NCI-H2171 (cell line): Measurements from ENCODE around the gene ILDR1.
"Not testable (repeated sequence)": the region's sequence is repeated elsewhere in the genome, so short reads cannot be mapped to it uniquely, and the experiment has no call there.

Experiments used
- DNase-seq: peaks from one replicate; lab custom pipeline; 2025; lab: John Stamatoyannopoulos, UW

Gene ILDR1

GRCh38 chr3:122021811-122022401 lies at the start of gene ILDR1:
Gene ILDR1 (minus strand): TSS chr3:122022247. CDS start chr3:122022077, 170 bp downstream.
- peak; percentile 68 for DNase-seq

DNA sequence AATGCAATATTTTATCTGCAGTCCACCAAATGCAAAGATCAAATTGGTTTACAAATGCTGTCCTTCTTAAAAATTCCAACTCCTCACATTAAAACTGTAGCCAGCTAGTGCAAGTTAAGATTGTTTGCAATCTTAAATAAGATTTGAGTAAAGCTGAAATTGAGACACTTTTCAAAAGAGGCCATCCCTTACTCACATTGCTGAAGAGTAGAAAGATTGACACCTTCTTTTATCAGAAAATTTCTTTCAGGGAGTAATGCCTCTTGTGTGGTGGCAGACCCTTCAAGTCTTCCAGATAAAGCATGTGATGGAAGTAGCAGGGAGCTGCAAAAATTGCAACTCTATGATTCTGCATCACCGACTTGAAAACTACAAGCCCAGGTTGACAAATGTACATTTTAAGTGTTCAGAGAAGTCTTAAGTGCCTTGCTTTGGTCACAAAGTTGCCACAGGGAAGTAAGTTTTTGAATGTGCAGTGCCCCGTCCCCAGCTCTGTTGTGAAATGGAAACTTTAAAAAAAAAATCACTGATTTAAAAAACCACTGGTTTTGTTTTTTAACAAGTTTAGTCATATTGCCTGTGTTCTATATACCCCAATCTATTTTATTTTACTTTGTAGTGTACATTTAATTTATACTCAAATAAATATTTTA lies 45.7 kb upstream of the ILDR1 start:
- DNase-seq = no peak

DNA sequence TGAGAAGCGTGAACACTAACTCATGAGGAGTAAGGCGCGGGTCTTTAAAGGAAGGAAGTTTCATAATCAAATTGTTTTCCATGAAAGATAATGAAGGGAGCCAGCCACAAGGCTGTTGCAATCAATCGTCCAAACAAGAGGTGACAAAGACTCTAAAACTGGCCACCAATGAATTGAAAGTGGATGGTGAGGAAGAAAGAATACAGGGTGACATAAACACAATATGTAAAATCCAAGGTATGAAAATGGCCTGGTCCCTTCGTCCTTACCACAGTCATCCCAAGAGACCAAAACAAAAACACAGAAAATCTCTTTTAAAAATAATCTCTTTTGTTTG lies 45.1 kb upstream of the ILDR1 start:
- no peak for DNase-seq

DNA sequence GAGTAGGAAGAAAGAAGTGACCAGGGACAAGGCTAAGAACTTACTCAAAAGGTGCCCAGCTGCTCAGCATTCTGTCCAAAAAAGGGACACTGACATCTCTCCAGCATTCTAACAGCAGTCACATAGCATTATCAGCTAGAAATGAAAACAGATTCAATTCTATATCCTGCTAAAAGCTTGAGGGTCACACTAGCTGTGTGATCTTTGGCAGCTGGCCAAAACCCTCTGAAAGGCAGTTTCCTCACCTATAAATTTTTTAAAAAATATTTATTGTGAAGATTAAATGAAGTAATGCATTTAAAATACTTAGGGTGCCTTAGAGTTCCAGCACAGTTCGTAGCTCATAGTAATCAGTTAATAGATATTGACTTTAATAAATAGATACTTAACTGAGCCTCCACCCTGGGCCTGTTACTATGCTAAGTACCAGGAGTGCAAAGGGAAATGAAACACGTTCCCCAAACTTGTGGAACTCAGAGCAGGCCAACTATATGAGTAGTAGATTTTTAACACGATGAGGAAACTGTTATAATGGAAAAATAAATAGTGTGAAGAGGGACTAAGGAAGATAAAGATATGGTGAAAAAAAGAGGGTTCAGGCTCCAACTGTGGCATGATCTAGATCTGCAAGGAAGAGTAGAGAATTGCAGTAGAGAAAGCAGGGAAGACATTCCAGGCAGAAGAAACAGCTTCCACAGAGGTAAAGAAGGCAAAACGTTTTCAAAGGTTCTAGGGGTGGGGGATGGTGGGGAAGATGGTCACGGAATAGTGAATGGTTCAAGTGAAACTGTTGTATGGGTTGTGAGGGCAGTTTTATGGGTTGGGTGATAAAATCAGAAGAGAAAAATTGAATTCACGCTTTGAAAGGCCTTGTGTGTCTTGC lies 44.5 kb upstream of the ILDR1 start:
- no peak for DNase-seq

DNA sequence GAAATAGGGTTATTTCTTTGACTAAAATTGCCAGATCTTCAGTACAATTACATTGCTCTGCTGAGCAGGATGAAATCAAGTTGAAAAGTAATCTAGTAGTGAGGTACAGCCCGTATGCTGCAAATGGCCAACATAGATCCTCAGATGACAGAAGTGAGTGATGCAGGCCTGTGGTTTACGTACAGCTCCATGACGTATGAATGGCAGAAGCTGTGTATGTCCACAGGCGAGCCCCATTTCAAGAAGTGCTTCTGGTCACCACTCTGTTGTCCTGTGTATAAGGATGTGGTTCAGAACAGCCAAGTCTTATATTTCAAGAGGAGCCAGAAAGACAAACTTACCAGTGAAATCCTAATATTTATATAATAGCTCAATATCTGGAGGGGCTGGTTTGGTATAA lies 42.3 kb upstream of the ILDR1 start:
- DNase-seq = no peak

DNA sequence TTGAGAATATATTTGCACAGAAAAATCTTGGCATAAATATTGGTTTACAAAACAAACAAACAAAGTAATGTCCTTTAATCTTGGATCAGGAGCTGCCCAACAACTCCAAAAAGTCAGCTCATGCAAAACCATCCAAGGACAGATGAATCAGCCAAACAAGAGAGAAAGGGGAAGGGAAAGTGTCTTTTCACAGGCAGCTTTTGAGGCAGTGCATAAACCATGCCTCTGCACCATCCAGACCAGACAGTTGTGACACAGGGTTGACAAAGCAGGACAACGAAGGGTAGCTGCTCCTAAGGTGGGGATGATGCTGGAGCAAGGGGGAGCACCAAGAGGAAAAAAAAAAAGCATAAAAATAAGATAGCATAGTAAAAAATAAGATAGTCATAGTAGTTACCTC lies 41.9 kb upstream of the ILDR1 start:
- no peak for DNase-seq

DNA sequence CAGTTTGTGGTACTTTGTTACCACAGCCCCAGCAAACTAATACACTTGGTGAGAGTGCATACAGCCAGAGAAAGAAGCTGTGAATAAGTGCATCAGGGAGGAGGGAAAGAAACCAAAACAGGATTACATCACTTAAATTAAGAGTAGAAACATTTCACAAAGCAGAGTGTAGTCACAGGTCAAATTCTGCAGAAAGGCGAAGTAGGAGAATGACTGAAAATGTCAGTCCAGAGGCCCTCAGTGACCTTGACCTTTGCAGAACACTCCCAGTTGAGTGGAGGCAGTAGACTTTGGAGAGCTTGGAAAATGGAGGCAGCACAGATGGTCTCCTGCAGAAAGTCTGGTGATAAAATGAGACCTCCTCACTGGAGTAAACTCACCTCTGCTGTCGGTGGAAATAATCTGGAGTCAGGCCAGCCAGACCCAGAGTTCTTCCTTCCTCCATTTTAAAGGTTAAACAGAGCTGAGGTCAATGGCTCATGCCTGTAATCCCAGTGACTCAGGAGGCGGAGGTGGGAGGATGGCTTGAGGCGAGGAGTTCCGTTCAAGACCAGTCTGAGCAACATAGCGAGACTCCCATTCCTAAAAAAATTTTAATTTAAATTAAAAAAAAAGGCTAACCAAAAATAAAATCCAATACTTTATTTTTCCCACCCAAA lies 38.1 kb upstream of the ILDR1 start:
- no peak for DNase-seq

- DNase-seq = no peak
Measured at GRCh38 chr3:122058294-122058693, 36.2 kb upstream of the ILDR1 start.

DNA sequence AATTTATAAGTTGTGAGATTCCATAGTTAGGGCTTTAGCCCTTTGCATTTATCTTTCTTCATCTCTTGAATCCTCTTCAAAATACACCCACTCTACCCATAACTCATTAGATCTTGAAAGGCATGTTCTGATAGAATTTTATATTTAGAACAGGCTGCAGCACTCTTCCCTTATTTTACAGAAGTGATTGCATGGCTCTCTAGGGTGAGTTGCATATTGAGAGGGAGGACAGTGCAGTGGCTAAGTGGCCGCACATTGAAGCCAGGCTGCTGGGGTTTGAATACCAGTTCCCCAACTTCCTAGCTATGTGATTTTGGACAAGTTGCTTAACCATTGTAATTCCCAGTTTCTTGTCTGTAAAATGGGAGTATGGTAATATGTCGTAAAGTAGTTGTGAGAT lies 35.6 kb upstream of the ILDR1 start:
- no peak for DNase-seq

GRCh38 chr3:122055215-122055614 lies 33.2 kb upstream of the ILDR1 start, which contains the start of gene CD86:
Gene CD86 (plus strand): TSS chr3:122055362. CDS start chr3:122055490, 128 bp downstream.
- DNase-seq = no peak

DNA sequence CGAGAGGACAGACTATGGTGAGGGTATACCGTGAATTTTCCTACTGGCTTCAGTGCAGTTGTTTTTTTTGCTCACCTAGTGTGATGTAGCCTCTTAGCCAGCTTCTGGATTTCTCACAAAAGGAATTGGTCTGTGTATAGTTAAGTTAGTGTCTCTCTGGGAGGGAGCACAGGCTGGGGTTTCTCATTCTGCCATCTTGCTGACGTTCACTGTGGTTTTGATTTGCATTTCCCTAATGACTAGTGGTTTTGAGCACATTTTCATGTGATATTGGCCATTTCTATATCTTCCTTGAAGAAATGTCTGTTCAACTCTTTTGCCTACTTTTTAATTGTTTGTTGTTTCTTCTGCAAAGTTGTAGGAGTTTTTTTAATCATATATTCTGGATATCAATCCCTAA lies 30.9 kb upstream of the ILDR1 start:
- DNase-seq = no peak

- not testable (repeated sequence) for DNase-seq
Measured at GRCh38 chr3:122047773-122048172, 25.7 kb upstream of the ILDR1 start.

DNA sequence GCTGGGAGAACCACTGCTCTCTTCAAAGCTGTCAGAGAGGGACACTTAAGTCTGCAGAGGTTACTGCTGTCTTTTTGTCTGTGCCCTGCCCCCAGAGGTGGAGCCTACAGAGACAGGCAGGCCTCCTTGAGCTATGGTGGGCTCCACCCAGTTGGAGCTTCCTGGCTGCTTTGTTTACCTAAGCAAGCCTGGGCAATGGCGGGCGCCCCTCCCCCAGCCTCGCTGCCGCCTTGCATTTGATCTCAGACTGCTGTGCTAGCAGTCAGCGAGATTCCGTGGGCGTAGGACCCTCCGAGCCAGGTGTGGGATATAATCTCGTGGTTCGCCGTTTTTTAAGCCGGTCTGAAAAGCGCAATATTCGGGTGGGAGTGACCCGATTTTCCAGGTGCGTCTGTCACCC lies 25.2 kb upstream of the ILDR1 start:
- not testable (repeated sequence) for DNase-seq

DNA sequence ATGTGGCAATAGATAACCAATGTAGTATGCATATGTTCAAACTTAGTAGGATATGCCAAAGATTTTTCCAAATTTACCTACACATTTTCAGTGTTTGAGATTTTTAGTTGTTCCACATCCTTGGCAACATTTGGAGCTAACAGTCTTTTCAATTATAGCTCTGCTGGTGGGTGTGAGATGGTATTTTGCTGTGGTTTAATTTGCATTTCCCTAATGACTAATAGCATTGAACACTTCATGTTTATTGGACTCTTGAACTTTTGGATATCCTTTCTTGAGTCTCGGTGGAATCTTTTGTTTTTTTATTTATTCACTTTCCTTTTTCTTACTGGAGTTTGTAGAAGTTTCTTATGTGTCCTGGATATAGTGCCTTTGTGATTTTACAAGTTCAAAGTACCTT lies 11.0 kb upstream of the ILDR1 start:
- no peak for DNase-seq

DNA sequence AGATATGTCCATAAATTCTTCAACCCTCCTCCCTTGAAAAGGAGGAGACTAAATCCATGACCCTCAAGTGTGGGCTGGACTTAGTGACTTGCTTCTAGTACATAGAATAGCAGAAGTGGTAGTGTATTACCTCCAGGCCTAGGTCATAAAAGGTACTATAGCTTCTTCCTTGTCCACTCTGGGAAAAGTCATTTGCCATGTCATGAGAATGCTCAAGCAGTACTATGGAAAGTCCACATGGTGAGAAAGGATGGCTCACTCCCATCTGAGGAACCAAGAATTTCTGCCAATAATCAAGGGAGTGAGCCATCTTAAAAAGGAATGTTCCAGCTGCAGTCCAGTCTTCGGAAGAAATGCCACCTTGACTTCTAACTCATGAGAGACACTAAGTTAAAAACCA lies 10.5 kb upstream of the ILDR1 start:
- no peak for DNase-seq

DNA sequence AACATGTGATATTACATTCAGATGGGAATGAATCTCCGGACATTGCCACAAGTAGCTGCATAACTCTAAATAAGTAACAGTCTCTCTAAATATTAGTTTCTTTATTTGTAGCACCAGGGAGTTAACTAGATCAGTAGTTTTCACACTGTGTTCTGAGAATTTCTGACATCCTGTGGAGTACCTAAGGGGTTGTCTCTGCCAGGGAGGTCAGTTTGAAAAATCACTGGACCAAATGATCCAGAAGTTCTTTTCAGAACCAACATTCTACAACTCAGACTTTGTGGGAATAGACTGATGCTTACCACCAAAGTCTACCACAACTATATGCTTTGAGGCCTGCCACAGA lies 9.0 kb upstream of the ILDR1 start:
- no peak for DNase-seq

DNA sequence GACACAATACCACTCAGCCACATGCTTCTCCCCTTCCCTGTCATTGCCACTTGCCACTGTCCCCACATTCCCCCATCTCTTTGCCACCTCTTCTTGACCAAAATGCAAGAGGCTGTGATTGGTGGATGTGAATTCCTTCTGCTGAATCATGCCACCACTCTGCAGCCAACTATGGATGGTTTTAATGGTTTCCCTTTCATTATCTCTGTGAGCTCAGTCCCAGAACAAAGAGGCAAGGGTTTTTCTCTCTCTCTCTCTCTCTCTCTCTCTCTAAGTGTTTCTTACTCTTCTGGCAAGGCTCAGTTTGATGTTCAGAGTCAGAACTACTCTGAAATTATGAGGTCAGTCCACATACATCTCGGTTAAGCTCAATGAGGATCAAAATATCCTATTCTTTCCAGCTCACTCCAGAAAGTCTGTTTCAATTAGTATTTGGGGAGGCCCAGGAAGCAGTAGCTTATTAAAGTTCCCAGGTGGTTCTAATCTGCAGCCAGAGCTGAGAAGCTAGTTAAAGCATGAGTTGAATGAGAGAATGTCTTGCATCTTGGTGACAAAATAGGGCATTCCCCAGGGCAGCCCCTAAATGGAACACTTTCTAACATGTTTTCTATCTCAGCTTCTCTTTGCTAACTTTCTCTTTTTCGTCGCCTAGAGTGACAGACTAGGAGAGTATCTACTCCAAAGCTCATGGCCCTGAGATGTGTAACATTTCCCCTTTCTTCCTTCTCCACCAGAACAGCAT lies 8.5 kb upstream of the ILDR1 start:
- no peak for DNase-seq

- no peak for DNase-seq
Measured at GRCh38 chr3:122025296-122025695, 3.2 kb upstream of the ILDR1 start.

DNA sequence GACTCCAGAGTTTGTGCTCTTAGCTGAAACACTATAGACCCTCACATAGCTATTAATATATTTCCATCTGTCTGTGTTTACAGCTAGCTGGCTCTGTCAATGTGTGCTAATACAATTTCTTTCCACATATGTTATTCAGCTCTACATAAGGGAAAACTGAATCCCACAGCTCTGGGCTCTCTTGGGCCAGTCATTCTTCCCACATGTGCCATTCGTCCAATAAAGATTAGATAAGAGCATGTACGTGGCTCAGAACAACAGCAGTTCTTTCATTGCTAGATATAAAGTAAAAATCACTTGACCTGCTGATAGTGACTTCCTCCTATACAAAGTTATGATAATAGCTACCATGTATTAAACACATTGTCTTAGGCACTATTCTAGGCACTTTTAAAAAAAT lies 2.8 kb upstream of the ILDR1 start:
- DNase-seq = no peak

DNA sequence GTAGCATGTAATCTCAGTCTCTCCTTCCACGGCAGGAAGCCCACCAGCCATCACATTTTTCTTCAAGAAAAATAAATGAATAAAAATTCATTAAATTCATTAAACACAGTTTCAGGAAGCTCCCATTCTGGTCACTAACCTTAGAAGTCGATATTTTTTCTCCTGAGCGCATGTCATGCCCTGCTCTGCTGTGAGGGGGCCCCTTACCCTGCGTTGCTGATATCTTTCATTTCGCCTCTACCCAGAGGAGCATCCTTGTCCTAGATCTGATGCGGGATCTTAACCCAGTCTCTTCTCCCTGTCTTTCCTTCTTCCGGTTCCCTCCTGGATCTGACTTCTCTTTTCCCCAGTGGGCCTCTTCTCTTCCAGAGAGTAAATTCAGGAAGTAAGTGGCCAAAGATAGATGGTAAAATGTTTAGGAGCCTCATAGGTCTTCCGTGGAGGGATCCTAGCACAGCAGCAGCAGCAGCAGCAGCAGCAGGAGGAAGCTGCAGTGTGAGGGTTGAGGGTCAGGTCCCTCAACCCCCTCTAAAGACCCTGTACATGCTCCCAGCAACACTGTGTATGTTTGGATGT lies 1.4 kb upstream of the ILDR1 start:
- no peak for DNase-seq

DNA sequence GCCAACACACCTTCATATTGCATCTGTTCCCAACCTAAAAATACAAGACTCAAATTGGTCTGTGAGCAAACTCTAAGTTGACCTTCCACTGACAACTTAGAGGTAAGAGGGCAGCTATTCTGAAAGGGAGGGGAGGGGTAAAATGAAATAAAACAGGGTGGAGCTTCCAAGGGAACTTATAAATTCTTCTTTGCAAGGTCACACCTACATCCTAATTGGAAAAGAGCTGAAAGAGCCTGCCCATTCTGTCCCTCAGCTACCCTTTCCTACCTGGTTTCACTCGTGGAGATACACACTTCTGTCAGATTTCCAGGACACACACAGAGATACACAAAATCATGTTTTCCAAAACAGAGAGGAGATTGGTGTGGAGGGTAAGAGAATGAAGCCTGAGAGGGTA lies 1.0 kb downstream of the ILDR1 start:
- DNase-seq = no peak

DNA sequence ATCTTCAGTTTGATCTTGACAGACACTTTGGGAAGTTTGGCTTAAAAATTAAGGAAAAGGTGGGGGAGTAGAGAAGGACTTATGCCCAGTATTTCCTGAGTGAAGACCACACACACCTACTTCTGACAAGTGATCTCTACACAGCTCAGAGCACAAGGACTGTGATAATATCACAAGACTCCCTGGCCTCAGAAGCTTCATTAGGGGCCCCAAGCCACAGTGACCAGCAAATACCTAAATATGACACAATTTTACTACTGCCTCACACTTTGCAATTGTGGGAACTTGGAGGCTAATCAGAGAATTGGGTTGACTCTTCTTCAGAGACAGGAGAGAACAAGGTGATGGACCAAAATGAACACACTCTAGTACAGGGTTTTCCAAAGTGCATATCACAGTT lies 2.6 kb downstream of the ILDR1 start:
- no peak for DNase-seq
